GM18858 (cell line): ENCODE measurements around the gene LGALS3.

Source experiments
- ATAC-seq: cut with Tn5 transposase; IDR thresholded peaks from one replicate; pipeline ENCODE4 v1.9.1; 2021; ENCODE audit not compliant: unreplicated experiment

LGALS3 gene

DNA sequence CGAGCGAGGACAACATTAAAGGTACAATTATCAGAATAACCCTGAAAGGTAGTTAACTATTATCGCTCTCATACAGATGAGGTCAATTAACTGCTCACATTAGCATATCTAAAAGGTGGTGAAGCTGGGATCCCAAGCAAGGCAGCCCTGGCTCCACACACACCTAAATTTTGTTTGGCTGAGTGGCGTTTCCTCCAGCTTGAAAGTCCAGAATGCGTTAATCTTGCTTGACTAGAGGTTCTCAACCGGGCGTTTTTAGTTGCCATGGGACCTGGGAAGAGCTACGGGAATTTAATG, 61.8 kb downstream of the LGALS3 start:
- ATAC-seq = no peak

DNA sequence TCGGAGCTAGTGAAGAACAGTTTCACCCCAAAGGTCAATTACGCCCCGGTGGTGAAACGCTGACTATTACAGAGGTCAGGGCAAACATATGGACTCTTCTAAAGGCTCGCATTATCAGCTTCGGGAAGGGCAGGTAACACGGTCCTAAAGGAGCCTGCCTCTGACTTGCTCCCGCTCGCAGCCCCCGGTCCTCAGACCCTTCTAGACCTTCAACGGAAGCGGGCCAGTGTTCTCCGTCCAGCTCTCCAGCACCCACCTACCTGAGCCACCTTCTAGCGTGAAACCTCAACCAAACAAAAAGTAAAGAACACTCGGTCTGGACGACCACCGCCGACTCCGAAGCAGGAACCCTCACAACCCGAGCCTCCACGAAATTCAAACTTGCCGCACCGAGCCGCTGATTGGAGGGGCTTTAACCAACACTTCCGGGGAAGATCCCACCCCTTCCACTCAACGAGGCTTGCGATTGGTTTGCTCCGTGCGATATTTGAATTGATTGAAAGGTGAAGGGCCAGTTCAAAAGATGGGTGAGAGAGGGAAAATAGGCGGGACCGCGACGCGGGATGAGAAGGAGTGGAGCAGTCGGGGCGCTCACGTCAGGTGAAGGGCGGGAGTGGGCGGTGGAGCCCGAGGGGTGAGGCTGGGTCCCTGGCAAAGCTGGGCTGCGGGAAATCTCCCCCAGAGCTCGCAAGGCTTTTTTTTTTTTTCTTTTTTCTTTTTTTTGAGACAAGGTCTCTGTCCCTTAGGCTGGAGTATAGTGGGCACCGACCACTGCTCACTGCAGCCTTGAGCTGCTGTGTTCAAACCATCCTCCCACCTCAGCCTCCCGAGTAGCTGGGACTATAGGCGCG, 62.4 kb downstream of the LGALS3 start, which contains the start of gene DLGAP5:
DLGAP5 (minus strand) TSS at position 383 of the 851 bp plus-strand sequence. CDS start 2,406 bp downstream, outside the sequence.
- peak; percentile 95 for ATAC-seq

DNA sequence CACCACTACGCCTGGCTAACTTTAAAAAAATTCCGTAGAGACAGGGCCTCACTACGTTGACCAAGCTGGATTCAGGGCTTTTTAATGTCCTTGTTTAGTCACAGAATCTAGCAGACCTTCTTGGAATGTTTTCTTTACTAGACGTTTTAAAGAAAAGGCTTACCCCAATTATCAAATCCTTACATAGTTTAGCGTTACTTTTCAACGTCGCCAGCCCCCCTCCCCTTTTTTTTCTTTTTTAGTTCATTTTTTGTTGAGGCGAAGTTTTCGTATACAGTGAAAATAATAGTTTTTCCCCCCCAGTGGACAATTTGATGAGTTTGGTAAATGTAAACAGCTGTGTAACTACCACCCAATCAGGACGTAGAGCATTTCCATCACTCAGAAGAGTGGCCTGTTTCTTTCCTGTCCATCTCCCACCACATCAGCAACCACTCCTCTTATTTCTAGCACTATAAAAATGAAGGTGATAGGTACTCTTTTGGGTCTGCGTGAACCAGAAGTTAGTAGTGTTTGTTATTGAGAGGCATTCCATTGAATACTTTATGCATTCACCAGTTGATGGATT, 63.1 kb downstream of the LGALS3 start:
- ATAC-seq = no peak

DNA sequence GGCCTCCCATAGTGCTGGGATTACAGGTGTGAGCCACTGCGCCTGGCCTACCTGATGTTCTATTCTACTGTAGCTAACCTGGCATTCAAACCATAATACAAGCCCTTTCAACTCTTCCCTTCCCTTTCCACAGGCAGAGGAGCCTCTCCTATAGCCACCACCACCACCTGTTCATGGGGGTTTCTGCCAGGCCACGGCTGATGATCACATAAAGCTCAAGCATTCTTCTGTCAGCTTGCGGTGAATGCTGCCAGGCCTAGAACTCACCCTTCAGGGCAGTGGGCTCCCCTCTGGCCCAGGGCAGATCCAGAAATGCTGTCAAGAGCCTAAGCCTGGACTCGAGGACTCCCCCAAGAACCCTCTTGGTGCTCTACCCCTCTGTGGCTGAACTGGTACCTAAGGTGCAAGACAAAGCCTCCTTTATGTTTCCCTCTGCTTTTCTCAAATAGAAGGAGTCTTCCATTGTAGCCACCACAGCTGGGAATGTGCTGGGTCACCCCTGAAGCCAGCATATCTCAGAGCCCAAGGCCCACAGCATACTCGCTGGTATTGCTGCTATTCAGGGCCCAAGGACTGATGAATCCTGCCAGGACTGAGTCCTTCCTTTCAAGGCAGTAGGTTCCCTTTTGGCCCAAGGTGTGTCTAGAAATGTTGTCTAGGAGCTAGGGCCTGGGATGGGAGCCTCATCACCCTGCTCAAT, 65.8 kb downstream of the LGALS3 start:
- no peak for ATAC-seq
